HCT116 (cell line): ENCODE data around the gene IQGAP3. TPM values are rescaled to one million over a fixed set of nuclear protein-coding genes. Genes with fewer than 3 reads are reported as not detected.

Source experiments
- ATAC-seq: fragments of 200-7000 bp; cut with Tn5 transposase; 2 replicates; pipeline ENCODE4 v1.9.1; 2020; ENCODE audit warnings: mild to moderate bottlenecking, moderate library complexity
- BruUV-seq: library from RNA; stranded (reverse); fragments of 400-500 nt; replicated peaks from 2 replicates; lab custom pipeline; 2021; lab: Mats Ljungman, UMichigan
- CTCF ChIA-PET: fragments of 300-600 bp; sonication (Branson Sonifier 250); formaldehyde crosslinking; loops from one replicate; lab custom pipeline; 2021; ENCODE audit warnings: antibody characterized with exemption; lab: Charles Lee
- POLR2A ChIA-PET: fragments of 300-600, 350-600 bp; sonication (Branson Sonifier 250); formaldehyde crosslinking; loops from one replicate; lab custom pipeline; 2021; ENCODE audit warnings: antibody characterized with exemption; lab: Charles Lee
- RAD21 ChIA-PET, 2 experiments: fragments of 300-600 bp; sonication (Branson Sonifier 250); formaldehyde crosslinking; loops; one replicate each; lab custom pipeline; 2023; ENCODE audit warnings: low total read pairs in 2 of 2; ENCODE audit not compliant: uncharacterized antibody in 2 of 2, unreplicated experiment in 2 of 2, low non-redundant PET in 1 of 2; lab: Charles Lee
- DNase-seq: peaks from one replicate; pipeline ENCODE4 v3.0.0-alpha.2; 2010; ENCODE audit warnings: low read depth, low spot score
- H2AFZ ChIP-seq: fragments of 200-600 bp; shearing (Covaris generic), sonication (generic); 2 replicates; pipeline ENCODE4 v1.6.1; 2017; ENCODE audit warnings: low read depth, mixed run types, mixed read lengths, antibody characterized with exemption, low read length; ENCODE audit not compliant: poor library complexity, severe bottlenecking
- H3K27ac ChIP-seq: 2 replicates; pipeline ENCODE4 v1.5.1; 2012; ENCODE audit warnings: low read depth, low read length
- H3K27me3 ChIP-seq: fragments of 200-600 bp; sonication (generic); 2 replicates; pipeline ENCODE4 v1.6.1; 2016; ENCODE audit warnings: mixed run types, low read length, mixed read lengths; ENCODE audit not compliant: insufficient read depth
- H3K36me3 ChIP-seq, 2 experiments: fragments of 200-500 bp in 1 of 2; fragments of 200-600 bp in 1 of 2; sonication (Bioruptor generic) in 1 of 2; sonication (generic) in 1 of 2; 2 replicates each; pipeline versions ENCODE4 v1.5.1 to v1.6.1; 2014 to 2016; ENCODE audit warnings: low read length in 2 of 2, inconsistent platforms in 1 of 2, mixed read lengths in 1 of 2, mixed run types in 1 of 2; ENCODE audit not compliant: insufficient read depth in 2 of 2, control insufficient read depth in 1 of 2
- H3K4me1 ChIP-seq, 2 experiments: fragments of 200-600 bp in 1 of 2; sonication (generic) in 1 of 2; 2 replicates each; pipeline versions ENCODE4 v1.5.1 to v1.6.1; 2012 to 2017; ENCODE audit warnings: low read length in 2 of 2, inconsistent platforms in 1 of 2, mild to moderate bottlenecking in 1 of 2, mixed read lengths in 1 of 2, mixed run types in 1 of 2, moderate library complexity in 1 of 2; ENCODE audit not compliant: insufficient read depth in 2 of 2, control insufficient read depth in 1 of 2
- H3K4me2 ChIP-seq: fragments of 200-600 bp; sonication (generic); 2 replicates; pipeline ENCODE4 v1.6.1; 2017; ENCODE audit warnings: mixed run types, low read length, mixed read lengths
- H3K4me3 ChIP-seq, 2 experiments: fragments of 200-600 bp in 1 of 2; sonication (generic) in 1 of 2; replicated peaks in 1 of 2; 2 replicates each; pipeline ENCODE4 v1.5.1; 2011 to 2016; ENCODE audit warnings: low read length in 2 of 2, control low read depth in 1 of 2, low read depth in 1 of 2, mild to moderate bottlenecking in 1 of 2, mixed read lengths in 1 of 2, mixed run types in 1 of 2
- H3K79me2 ChIP-seq: fragments of 200-600 bp; sonication (generic); 2 replicates; pipeline ENCODE4 v1.6.1; 2017; ENCODE audit warnings: mild to moderate bottlenecking, mixed run types, low read length, moderate library complexity, mixed read lengths; ENCODE audit not compliant: insufficient read depth
- H3K9ac ChIP-seq: fragments of 200-600 bp; sonication (generic); 2 replicates; pipeline ENCODE4 v1.6.1; 2016; ENCODE audit warnings: low read length, mixed read lengths
- H3K9me2 ChIP-seq: fragments of 200-600 bp; sonication (generic), shearing (Covaris generic); 2 replicates; pipeline ENCODE4 v1.6.1; 2017; ENCODE audit warnings: mixed run types, mild to moderate bottlenecking, moderate library complexity; ENCODE audit not compliant: insufficient read depth
- H3K9me3 ChIP-seq, 2 experiments: fragments of 200-500 bp in 1 of 2; fragments of 200-600 bp in 1 of 2; sonication (Bioruptor generic) in 1 of 2; sonication (generic) in 1 of 2; 2 replicates each; pipeline ENCODE4 v1.6.1; 2014 to 2017; ENCODE audit warnings: low read length in 2 of 2, mixed read lengths in 2 of 2, inconsistent platforms in 1 of 2, low read depth in 1 of 2, mild to moderate bottlenecking in 1 of 2, mixed run types in 1 of 2, moderate library complexity in 1 of 2; ENCODE audit not compliant: control insufficient read depth in 1 of 2, insufficient read depth in 1 of 2
- H4K20me1 ChIP-seq: fragments of 200-600 bp; sonication (generic), shearing (Covaris generic); 2 replicates; pipeline ENCODE4 v1.6.1; 2017; ENCODE audit warnings: mixed run types, mild to moderate bottlenecking, moderate library complexity; ENCODE audit not compliant: insufficient read depth
- CBX3 ChIP-seq: IDR thresholded peaks from 2 replicates; pipeline ENCODE4 v1.6.1; 2012; ENCODE audit warnings: low read depth
- CEBPB ChIP-seq: IDR thresholded peaks from 2 replicates; pipeline ENCODE4 v1.6.1; 2012; ENCODE audit warnings: low read depth
- CTCF ChIP-seq, 3 experiments: fragments of 200-600 bp in 1 of 3; sonication (generic) in 1 of 3; IDR thresholded peaks in 2 of 3; conservative IDR thresholded peaks in 1 of 3; 2 replicates each; pipeline ENCODE4 v1.5.1; 2012 to 2017; ENCODE audit warnings: low read depth in 2 of 3, low read length in 2 of 3, antibody characterized with exemption in 1 of 3, borderline replicate concordance in 1 of 3, control low read depth in 1 of 3, mild to moderate bottlenecking in 1 of 3, mixed read lengths in 1 of 3, mixed run types in 1 of 3, moderate library complexity in 1 of 3; ENCODE audit not compliant: insufficient read depth in 1 of 3
- EGR1 ChIP-seq: IDR thresholded peaks from 2 replicates; pipeline ENCODE4 v1.6.1; 2012; ENCODE audit warnings: low read depth
- ELF1 ChIP-seq: IDR thresholded peaks from 2 replicates; pipeline ENCODE4 v1.6.1; 2012; ENCODE audit warnings: low read depth, borderline replicate concordance
- EZH2 ChIP-seq: fragments of 200-600 bp; sonication (generic); IDR thresholded peaks from 2 replicates; pipeline ENCODE4 v1.6.1; 2017; ENCODE audit warnings: antibody characterized with exemption, mixed run types
- FOSL1 ChIP-seq: IDR thresholded peaks from 2 replicates; pipeline ENCODE4 v1.6.1; 2012; ENCODE audit warnings: low read depth
- MAX ChIP-seq: IDR thresholded peaks from 2 replicates; pipeline ENCODE4 v1.6.1; 2012
- POLR2A ChIP-seq: IDR thresholded peaks from 2 replicates; pipeline ENCODE4 v1.7.0; 2011; ENCODE audit warnings: borderline replicate concordance; ENCODE audit not compliant: insufficient read depth, insufficient read length; ENCODE audit errors: extremely low read depth
- POLR2AphosphoS5 ChIP-seq: IDR thresholded peaks from 2 replicates; pipeline ENCODE4 v1.6.1; 2011; ENCODE audit warnings: mild to moderate bottlenecking, low read depth, low read length, moderate library complexity
- RAD21 ChIP-seq: IDR thresholded peaks from 2 replicates; pipeline ENCODE4 v1.6.1; 2012; ENCODE audit warnings: low read depth, mild to moderate bottlenecking
- REST ChIP-seq: IDR thresholded peaks from 2 replicates; pipeline ENCODE4 v1.6.1; 2012; ENCODE audit warnings: low read depth
- SIN3A ChIP-seq: IDR thresholded peaks from 2 replicates; pipeline ENCODE4 v1.6.1; 2012; ENCODE audit warnings: low read depth
- SP1 ChIP-seq: IDR thresholded peaks from 2 replicates; pipeline ENCODE4 v1.6.1; 2012; ENCODE audit warnings: low read depth
- SRF ChIP-seq: IDR thresholded peaks from 2 replicates; pipeline ENCODE4 v1.6.1; 2012; ENCODE audit warnings: low read depth
- TCF7L2 ChIP-seq: IDR thresholded peaks from 2 replicates; pipeline ENCODE4 v1.7.0; 2011; ENCODE audit warnings: borderline replicate concordance, inconsistent platforms; ENCODE audit not compliant: insufficient read depth, insufficient read length; ENCODE audit errors: extremely low read depth
- YY1 ChIP-seq: IDR thresholded peaks from 2 replicates; pipeline ENCODE4 v1.6.1; 2011; ENCODE audit warnings: low read length, low read depth, moderate library complexity, mild to moderate bottlenecking; ENCODE audit not compliant: insufficient replicate concordance; ENCODE audit errors: extremely low read depth
- ZFX ChIP-seq: fragments of 450-650 bp; IDR thresholded peaks from 2 replicates; pipeline ENCODE4 v1.6.1; 2017
- ZNF274 ChIP-seq: fragments of 200-500 bp; sonication (Bioruptor generic); IDR thresholded peaks from 2 replicates; pipeline ENCODE4 v1.6.1; 2014; ENCODE audit warnings: mild to moderate bottlenecking, low read depth, low read length, inconsistent platforms
- intact Hi-C: fragments of 100-400 bp; cut with micrococcal nuclease; formaldehyde crosslinking; loops from 2 replicates; pipeline ENCODE4 v1.10.0; 2022
- total RNA-seq: library from RNA; stranded (reverse); gene quantifications from one replicate; pipeline ENCODE4 v1.2.1, GENCODE V29; 2021; ENCODE audit not compliant: unreplicated experiment
- TF ChIP-seq, protein P1 (sequence below): IDR thresholded peaks from 2 replicates; pipeline ENCODE4 v1.6.1; 2012

Gene IQGAP3
- total RNA-seq, 1 experiment from 2014 or later: 38.8 TPM

DNA sequence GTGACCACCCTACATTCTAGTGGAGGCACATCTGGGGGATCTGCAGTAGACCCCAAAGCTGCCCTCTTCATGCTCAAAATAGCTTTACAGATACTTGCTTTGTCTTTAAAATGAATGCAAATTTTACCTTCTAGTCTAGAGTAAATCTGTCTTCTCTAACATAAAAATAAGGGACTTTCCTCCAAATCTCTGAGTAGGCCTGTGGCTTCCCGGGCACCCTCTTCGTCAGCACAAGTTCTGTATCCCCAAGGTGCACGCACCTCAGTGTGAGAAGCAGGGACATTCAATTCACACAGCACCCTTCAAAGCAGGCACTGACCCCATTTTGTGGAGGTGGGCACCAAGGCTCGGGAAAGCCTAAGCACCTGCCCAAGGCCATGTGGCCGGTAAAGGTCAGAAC, 90.8 kb downstream of the IQGAP3 start:
- Histone ChIP-seq H3K27me3 (no peaks in the 10 kb centered on the region), H3K4me3 (no peak overlapping the region), H3K4me2 (no peak overlapping the region), H4K20me1 (0 out of 2 replicates have a peak, but pooled peaks cover 2% of the 10 kb centered on the region), H3K9ac (no peak overlapping the region), H3K36me3 (peaks cover 33 to 58% of the 10 kb centered on the region in 2 experiments), H3K9me2 (no peaks in the 10 kb centered on the region), H3K79me2 (peaks cover 28% of the 10 kb centered on the region), H3K9me3 (no peaks in the 10 kb centered on the region), H2AFZ (no peak overlapping the region), H3K27ac (no peak overlapping the region), H3K4me1 (peaks cover 0 to 11% of the 10 kb centered on the region in 2 experiments; a peak in 2 of 4 replicates)
- CTCF ChIA-PET: interaction anchor here (1.3 to 1.4 kb wide), 6 partner anchors 9 to 127 kb away, joined by 3 to 11 read pairs (median 10); partner anchors contain the start of gene MEF2D
- DNase-seq (no peak), ATAC-seq (no peak)
- no TSS peak for BruUV-seq
- TF ChIP-seq MAX: no peak
- TF ChIP-seq SIN3A: no peak
- no peak for TF ChIP-seq SRF
- TF ChIP-seq CEBPB: no peak
- TF ChIP-seq REST: no peak
- no peak for TF ChIP-seq CBX3
- TF ChIP-seq SP1: no peak
- no peak for TF ChIP-seq TCF7L2
- TF ChIP-seq YY1: no peak
- no peak for TF ChIP-seq EZH2
- TF ChIP-seq POLR2A: no peak
- no peak for TF ChIP-seq POLR2AphosphoS5
- no peak for TF ChIP-seq CTCF (IDR thresholded peaks at IDR 0.05 in 2 of 3, conservative IDR thresholded peaks at IDR 0.05 in 1 of 3; ENCODE audit: borderline replicate concordance in 1 of 3, insufficient read depth in 1 of 3, low read depth in 2 of 3, low read length in 2 of 3)
- no peak for TF ChIP-seq RAD21
- TF ChIP-seq ZFX: no peak
- TF ChIP-seq ZNF274: no peak
- TF ChIP-seq FOSL1: no peak
- TF ChIP-seq ELF1: no peak
- TF ChIP-seq EGR1: no peak
- TF ChIP-seq, protein P1, sequence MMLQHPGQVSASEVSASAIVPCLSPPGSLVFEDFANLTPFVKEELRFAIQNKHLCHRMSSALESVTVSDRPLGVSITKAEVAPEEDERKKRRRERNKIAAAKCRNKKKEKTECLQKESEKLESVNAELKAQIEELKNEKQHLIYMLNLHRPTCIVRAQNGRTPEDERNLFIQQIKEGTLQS: no peak
- POLR2A ChIA-PET: no interaction called here
- RAD21 ChIA-PET: no interaction called here
- intact Hi-C loops: no loop called here
